GM12878 (cell line): ENCODE data around the gene MGLL. TPM values are rescaled to one million over a fixed set of nuclear protein-coding genes. Genes with fewer than 3 reads are reported as not detected.

Experiments used
- ATF7 ChIP-seq: fragments of 450-650 bp; IDR thresholded peaks from 2 replicates; pipeline ENCODE4 v1.6.1; 2016; ENCODE audit warnings: low read depth, mild to moderate bottlenecking
- CHD4 ChIP-seq: fragments of 200-600 bp; sonication (generic); IDR thresholded peaks from 2 replicates; pipeline ENCODE4 v1.6.1; 2016; ENCODE audit warnings: mild to moderate bottlenecking
- DPF2 ChIP-seq: fragments of 450-650 bp; IDR thresholded peaks from 2 replicates; pipeline ENCODE4 v1.6.1; 2017; ENCODE audit warnings: mild to moderate bottlenecking
- EGR1 ChIP-seq, 2 experiments: IDR thresholded peaks; 1 replicate in 1 of 2; 2 replicates in 1 of 2; pipeline ENCODE4 v1.6.1; 2011 to 2012; ENCODE audit warnings: low read depth in 2 of 2, low read length in 2 of 2, borderline replicate concordance in 1 of 2, mild to moderate bottlenecking in 1 of 2, moderate library complexity in 1 of 2
- FOS ChIP-seq: IDR thresholded peaks from 3 replicates; pipeline ENCODE4 v1.6.1; 2011; ENCODE audit warnings: borderline replicate concordance; ENCODE audit not compliant: insufficient read length; ENCODE audit errors: extremely low read depth
- MTA2 ChIP-seq: fragments of 450-650 bp; IDR thresholded peaks from 2 replicates; pipeline ENCODE4 v1.6.1; 2016; ENCODE audit warnings: low read depth, mild to moderate bottlenecking, moderate library complexity
- MXI1 ChIP-seq: fragments of 150-350 bp; IDR thresholded peaks from 2 replicates; pipeline ENCODE4 v1.6.1; 2011; ENCODE audit warnings: low read depth, mild to moderate bottlenecking, inconsistent platforms, low read length, improper control_type of control experiment
- NRF1 ChIP-seq: conservative IDR thresholded peaks from 2 replicates; pipeline ENCODE4 v1.6.1; 2011; ENCODE audit warnings: mild to moderate bottlenecking, low read depth, low read length, improper control_type of control experiment
- POU2F2 ChIP-seq: IDR thresholded peaks from 3 replicates; pipeline ENCODE4 v1.6.1; 2011; ENCODE audit warnings: low read depth, mild to moderate bottlenecking, low read length, borderline replicate concordance
- RELB ChIP-seq: fragments of 450-650 bp; IDR thresholded peaks from 2 replicates; pipeline ENCODE4 v1.6.1; 2017; ENCODE audit warnings: low read depth, mild to moderate bottlenecking, moderate library complexity
- SPI1 ChIP-seq: IDR thresholded peaks from 2 replicates; pipeline ENCODE4 v1.6.1; 2011; ENCODE audit warnings: low read depth, mild to moderate bottlenecking, low read length, moderate library complexity, borderline replicate concordance; ENCODE audit not compliant: insufficient read depth
- STAT1 ChIP-seq: fragments of 450-650 bp; conservative IDR thresholded peaks from 2 replicates; pipeline ENCODE4 v1.6.1; 2014; ENCODE audit warnings: antibody characterized with exemption, mild to moderate bottlenecking
- SUZ12 ChIP-seq: fragments of 200-600 bp; sonication (generic); IDR thresholded peaks from one replicate; pipeline ENCODE4 v1.6.1; 2018; ENCODE audit warnings: antibody characterized with exemption, mild to moderate bottlenecking; ENCODE audit not compliant: unreplicated experiment
- TCF12 ChIP-seq: IDR thresholded peaks from 2 replicates; pipeline ENCODE4 v1.6.1; 2011; ENCODE audit warnings: low read depth, mild to moderate bottlenecking, low read length
- ZBTB33 ChIP-seq: fragments of 450-650 bp; IDR thresholded peaks from 2 replicates; pipeline ENCODE4 v1.6.1; 2017; ENCODE audit warnings: mild to moderate bottlenecking
- ZZZ3 ChIP-seq: IDR thresholded peaks from 2 replicates; pipeline ENCODE4 v1.6.1; 2011; ENCODE audit warnings: low read depth; ENCODE audit not compliant: control insufficient read depth, insufficient read length
- polyA plus RNA-seq, 11 experiments: library from polyadenylated mRNA; depleted of rRNA in 4 of 11; unstranded in 6 of 11; stranded (reverse) in 5 of 11; fragments of >200 nt; fragmentation: Nextera tagmentation in 4 of 11; fragmentation: Illumina TruSeq in 1 of 11; extraction: Ambion mirVana in 4 of 11; extraction: Trizol in 1 of 11; gene quantifications; 1 replicate in 1 of 11; 2 replicates in 10 of 11; pipeline versions ENCODE4 v1.2.1 to v1.2.3, GENCODE V29; 2011 to 2016; ENCODE audit warnings: inconsistent platforms in 2 of 11, missing spikeins in 2 of 11, low read depth in 1 of 11
- total RNA-seq, 4 experiments: library from RNA; depleted of rRNA in 3 of 4; stranded (reverse); fragments of >200 nt in 3 of 4; fragmentation: Illumina TruSeq in 1 of 4; extraction: Trizol in 1 of 4; gene quantifications; 2 replicates each; pipeline versions ENCODE4 v1.2.1 to v1.2.3, GENCODE V29; 2013 to 2021
- TF ChIP-seq, protein P1 (sequence below): IDR thresholded peaks from 2 replicates; pipeline ENCODE4 v1.6.1; 2011; ENCODE audit warnings: borderline replicate concordance, low read depth, mild to moderate bottlenecking, moderate library complexity, mixed read lengths, low read length; ENCODE audit not compliant: insufficient read depth; ENCODE audit errors: extremely low read length
- TF ChIP-seq, protein P2 (sequence below): IDR thresholded peaks from 2 replicates; pipeline ENCODE4 v1.6.1; 2012; ENCODE audit warnings: mild to moderate bottlenecking, low read depth, low read length
- TF ChIP-seq, protein P3 (sequence below): fragments of 450-650 bp; IDR thresholded peaks from 2 replicates; pipeline ENCODE4 v1.6.1; 2016; ENCODE audit warnings: mild to moderate bottlenecking

MGLL gene
- total and polyA plus RNA-seq, 10 of the 15 experiments (the other 5 are each of a cell fraction or from before 2014, with no cell fraction given), result 44.9 to 177 (median 72.9) TPM

DNA sequence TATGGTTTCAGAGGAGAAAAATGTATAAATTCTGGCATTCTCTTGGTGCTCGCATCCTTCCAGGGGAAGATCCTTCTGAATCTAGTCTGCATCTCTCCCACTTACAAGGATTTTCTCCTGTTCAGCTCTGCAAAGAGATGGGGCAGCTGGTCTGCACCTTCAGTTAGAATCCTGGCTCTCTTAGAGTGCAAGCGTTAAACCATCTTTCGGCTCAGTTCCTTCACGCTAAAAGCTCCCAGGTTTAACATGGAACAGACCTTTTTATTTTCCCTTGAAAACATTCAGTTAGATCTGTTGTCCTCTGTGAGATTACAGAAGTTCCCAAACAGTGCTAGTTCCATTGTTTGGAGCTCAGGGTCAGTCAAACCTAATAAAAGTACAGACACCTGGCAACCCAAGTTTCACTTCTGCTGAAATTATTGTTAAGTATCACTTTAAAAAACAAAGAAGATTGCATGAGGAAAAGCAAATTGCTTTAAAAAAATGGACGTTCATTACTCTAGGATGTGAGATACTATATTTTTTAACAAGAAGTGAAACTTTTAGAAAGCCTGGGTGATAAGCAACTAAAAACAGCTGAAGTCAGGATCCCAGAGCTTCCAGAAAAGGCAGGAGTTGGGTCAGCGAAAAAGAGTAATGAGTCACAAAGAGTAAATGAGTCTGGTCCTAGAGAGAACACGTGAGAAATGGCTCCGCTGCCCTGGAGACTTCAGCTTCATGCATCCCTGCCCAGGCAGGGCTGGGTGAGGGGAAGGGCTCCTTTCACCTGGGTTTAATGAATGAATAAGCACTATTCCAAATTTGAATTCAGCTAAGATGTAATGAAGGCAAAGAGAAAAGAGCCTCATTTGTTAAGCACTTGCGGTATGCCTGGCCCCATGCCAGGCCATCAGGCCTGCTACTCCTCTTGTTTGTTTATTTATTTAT, 86.3 kb downstream of the MGLL start (continued):
- TF ChIP-seq, protein P1, sequence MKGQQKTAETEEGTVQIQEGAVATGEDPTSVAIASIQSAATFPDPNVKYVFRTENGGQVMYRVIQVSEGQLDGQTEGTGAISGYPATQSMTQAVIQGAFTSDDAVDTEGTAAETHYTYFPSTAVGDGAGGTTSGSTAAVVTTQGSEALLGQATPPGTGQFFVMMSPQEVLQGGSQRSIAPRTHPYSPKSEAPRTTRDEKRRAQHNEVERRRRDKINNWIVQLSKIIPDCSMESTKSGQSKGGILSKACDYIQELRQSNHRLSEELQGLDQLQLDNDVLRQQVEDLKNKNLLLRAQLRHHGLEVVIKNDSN, result no peak
- peak; percentile 76; the same call in 1 of the 2 replicates for TF ChIP-seq RELB
- no peak for TF ChIP-seq CHD4
- TF ChIP-seq ZZZ3, result no peak
- no peak for TF ChIP-seq EGR1 (IDR thresholded peaks at IDR 0.05; ENCODE audit: borderline replicate concordance in 1 of 2, low read depth in 2 of 2, low read length in 2 of 2)
- TF ChIP-seq MXI1, result peak; percentile 36; the same call in 1 of the 2 replicates
- no peak for TF ChIP-seq POU2F2
- TF ChIP-seq SUZ12, result no peak
- 0 out of 2 replicates have a peak, but pooled peaks have one; percentile 36 for TF ChIP-seq TCF12
- TF ChIP-seq, protein P2, sequence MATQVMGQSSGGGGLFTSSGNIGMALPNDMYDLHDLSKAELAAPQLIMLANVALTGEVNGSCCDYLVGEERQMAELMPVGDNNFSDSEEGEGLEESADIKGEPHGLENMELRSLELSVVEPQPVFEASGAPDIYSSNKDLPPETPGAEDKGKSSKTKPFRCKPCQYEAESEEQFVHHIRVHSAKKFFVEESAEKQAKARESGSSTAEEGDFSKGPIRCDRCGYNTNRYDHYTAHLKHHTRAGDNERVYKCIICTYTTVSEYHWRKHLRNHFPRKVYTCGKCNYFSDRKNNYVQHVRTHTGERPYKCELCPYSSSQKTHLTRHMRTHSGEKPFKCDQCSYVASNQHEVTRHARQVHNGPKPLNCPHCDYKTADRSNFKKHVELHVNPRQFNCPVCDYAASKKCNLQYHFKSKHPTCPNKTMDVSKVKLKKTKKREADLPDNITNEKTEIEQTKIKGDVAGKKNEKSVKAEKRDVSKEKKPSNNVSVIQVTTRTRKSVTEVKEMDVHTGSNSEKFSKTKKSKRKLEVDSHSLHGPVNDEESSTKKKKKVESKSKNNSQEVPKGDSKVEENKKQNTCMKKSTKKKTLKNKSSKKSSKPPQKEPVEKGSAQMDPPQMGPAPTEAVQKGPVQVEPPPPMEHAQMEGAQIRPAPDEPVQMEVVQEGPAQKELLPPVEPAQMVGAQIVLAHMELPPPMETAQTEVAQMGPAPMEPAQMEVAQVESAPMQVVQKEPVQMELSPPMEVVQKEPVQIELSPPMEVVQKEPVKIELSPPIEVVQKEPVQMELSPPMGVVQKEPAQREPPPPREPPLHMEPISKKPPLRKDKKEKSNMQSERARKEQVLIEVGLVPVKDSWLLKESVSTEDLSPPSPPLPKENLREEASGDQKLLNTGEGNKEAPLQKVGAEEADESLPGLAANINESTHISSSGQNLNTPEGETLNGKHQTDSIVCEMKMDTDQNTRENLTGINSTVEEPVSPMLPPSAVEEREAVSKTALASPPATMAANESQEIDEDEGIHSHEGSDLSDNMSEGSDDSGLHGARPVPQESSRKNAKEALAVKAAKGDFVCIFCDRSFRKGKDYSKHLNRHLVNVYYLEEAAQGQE, result no peak
- TF ChIP-seq STAT1, result no peak
- no peak; the same call in 1 of the 2 replicates for TF ChIP-seq ATF7
- TF ChIP-seq NRF1, result no peak
- TF ChIP-seq MTA2, result peak; percentile 82
- no peak for TF ChIP-seq ZBTB33
- no peak for TF ChIP-seq FOS
- TF ChIP-seq, protein P3, sequence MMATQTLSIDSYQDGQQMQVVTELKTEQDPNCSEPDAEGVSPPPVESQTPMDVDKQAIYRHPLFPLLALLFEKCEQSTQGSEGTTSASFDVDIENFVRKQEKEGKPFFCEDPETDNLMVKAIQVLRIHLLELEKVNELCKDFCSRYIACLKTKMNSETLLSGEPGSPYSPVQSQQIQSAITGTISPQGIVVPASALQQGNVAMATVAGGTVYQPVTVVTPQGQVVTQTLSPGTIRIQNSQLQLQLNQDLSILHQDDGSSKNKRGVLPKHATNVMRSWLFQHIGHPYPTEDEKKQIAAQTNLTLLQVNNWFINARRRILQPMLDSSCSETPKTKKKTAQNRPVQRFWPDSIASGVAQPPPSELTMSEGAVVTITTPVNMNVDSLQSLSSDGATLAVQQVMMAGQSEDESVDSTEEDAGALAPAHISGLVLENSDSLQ, result peak; percentile 30; the same call in 1 of the 2 replicates
- peak; percentile 82 for TF ChIP-seq SPI1
- TF ChIP-seq DPF2, result peak; percentile 82; the same call in 1 of the 2 replicates
